M059J (cell line): ENCODE measurements around the gene THAP11. TPM values are rescaled to one million over a fixed set of nuclear protein-coding genes. Genes with fewer than 3 reads are reported as not detected.
"Not testable (repeated sequence)": the region's sequence is repeated elsewhere in the genome, so short reads cannot be mapped to it uniquely, and the experiment has no call there.

Source experiments
- DNase-seq: peaks from one replicate; pipeline ENCODE4 v3.0.0-alpha.2; 2012; ENCODE audit warnings: low read depth
- total RNA-seq: library from RNA; depleted of rRNA; stranded (reverse); fragments of >200 nt; shearing (Covaris generic); gene quantifications from 2 replicates; pipeline ENCODE4 v1.2.3, GENCODE V29; 2014

THAP11 gene
- total RNA-seq, 1 experiment from 2014 or later, result 45.2 TPM

- DNase-seq, result no peak
Observed at GRCh38 chr16:67834242-67834614, 7.9 kb upstream of the THAP11 start.

GRCh38 chr16:67837190-67837589 lies 4.9 kb upstream of the THAP11 start:
- DNase-seq, result not testable (repeated sequence)

GRCh38 chr16:67837811-67838210 lies 4.3 kb upstream of the THAP11 start:
- no peak for DNase-seq

DNA sequence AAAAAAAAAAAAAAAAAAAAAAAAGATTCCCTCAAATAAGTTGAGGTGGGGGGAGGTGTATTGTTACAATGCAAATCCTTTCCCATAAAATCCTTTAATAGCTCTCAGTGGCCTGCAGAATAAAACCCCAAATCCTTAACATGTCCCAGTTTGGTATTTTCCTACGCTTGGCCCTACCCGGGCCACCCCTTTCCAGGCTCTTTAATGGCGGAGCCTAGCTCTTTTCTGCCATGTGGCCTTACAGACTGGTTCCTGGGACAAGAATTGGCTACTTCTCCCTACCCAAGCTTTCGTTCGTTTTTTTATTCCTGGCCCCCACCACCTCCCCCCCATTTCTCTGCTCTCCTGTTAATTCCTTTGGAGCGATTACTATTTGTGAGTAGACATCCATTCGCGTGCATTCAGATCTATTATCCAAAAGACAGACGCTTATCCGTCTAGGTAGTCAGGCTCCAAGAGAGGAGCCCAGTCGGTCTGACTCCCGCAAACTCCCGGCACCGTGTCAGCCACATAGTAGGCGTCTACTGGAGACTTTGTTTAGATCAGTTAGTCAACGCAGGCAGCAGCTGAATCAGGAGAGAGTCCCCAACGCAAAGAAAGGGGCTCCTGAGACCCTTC lies 813 bp upstream of the THAP11 start:
- DNase-seq, result no peak

DNA sequence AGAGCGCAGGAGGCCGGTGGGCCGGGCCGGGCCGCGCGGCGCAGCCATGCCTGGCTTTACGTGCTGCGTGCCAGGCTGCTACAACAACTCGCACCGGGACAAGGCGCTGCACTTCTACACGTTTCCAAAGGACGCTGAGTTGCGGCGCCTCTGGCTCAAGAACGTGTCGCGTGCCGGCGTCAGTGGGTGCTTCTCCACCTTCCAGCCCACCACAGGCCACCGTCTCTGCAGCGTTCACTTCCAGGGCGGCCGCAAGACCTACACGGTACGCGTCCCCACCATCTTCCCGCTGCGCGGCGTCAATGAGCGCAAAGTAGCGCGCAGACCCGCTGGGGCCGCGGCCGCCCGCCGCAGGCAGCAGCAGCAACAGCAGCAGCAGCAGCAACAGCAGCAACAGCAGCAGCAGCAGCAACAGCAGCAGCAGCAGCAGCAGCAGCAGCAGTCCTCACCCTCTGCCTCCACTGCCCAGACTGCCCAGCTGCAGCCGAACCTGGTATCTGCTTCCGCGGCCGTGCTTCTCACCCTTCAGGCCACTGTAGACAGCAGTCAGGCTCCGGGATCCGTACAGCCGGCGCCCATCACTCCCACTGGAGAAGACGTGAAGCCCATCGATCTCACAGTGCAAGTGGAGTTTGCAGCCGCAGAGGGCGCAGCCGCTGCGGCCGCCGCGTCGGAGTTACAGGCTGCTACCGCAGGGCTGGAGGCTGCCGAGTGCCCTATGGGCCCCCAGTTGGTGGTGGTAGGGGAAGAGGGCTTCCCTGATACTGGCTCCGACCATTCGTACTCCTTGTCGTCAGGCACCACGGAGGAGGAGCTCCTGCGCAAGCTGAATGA lies 606 bp downstream of the THAP11 start:
- peak; percentile 60 for DNase-seq

- DNase-seq, result no peak
Observed at GRCh38 chr16:67843343-67843765, 1.2 kb downstream of the THAP11 start.

- DNase-seq, result peak; percentile 48
Observed at GRCh38 chr16:67844497-67844896, 2.4 kb downstream of the THAP11 start.

GRCh38 chr16:67845291-67846062 lies 3.4 kb downstream of the THAP11 start:
- DNase-seq, result no peak

DNA sequence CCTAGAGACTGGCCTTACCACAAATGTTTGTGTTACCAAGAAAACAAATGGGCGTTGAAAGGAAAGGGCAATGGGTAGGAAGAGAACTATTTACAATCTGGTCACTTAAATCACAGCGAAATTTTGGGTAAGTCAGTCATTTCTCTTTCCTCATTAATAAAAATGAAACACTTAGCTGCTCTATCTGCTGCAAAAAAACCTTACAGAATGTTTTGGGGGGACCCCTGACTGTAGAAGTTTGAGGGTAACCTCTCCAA lies 3.9 kb downstream of the THAP11 start:
- peak; percentile 51 for DNase-seq

- DNase-seq, result peak; percentile 93
Observed at GRCh38 chr16:67846320-67847063, 4.4 kb downstream of the THAP11 start, which contains the start of gene NUTF2. Gene NUTF2, plus strand, starts transcription at chr16:67846933. Its CDS starts 18,198 bp downstream, at chr16:67865131.

DNA sequence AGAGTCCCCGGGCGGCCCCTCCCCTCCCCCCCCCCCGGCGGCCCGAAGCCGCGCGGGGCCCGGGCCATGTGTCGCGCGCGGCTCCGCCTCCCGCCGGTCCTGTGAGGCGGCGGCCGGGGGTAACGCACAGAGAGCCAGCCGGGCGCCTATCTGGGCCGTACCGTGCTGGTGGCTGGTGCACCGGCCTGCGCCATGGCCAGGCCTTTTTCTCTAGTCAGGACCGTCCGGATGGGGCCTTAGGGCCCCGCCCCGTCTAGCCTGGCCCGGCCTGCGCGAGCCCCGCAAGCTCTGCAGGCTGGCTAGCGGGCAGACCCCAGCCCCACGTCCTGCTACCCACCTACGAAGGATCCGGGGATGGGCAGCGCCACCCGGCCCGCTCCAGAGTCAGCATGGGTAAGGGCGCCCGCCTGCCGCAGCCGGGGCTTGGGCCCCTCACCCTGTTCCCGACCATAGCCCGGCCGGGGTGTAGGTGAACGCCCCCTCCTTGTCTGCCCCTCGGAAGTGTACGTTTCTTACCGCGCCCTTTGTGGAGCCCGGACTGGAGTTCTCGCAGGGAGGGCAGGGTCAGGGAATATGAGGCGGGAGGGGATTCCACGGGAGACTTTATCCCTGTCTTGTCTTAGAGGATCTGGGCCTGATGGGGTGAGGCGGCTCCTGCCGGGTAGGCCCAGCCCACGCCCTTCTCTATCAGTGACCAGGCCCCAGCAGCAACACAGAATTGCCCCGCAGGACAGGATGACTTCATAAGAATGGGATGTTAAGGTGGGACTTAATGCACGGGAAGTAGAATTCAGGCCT lies 5.1 kb downstream of the THAP11 start, which contains the start of gene CENPT:
TSS of gene CENPT (minus strand) at position 630 of the 798 bp plus-strand sequence. CDS start 13,834 bp downstream, outside the sequence.
- DNase-seq, result peak; percentile 86

DNA sequence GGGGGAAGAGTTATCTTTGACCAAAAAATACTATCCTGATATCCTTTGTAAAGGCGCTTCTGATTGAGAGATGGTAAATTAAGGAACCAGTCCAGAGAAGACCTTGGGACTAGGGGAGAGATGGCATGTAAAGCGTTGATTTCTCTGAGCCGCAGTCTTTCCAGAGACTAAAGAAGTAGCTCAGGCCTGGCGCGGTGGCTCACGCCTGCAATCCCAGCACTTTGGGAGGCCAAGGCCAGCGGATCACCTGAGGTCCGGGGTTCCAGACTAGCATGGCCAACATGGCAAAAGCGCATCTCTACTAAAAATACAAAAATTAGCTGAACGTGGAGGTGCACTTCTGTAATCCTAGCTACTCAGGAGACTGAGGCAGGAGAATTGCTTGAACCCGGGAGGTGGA lies 6.0 kb downstream of the THAP11 start:
- no peak for DNase-seq

DNA sequence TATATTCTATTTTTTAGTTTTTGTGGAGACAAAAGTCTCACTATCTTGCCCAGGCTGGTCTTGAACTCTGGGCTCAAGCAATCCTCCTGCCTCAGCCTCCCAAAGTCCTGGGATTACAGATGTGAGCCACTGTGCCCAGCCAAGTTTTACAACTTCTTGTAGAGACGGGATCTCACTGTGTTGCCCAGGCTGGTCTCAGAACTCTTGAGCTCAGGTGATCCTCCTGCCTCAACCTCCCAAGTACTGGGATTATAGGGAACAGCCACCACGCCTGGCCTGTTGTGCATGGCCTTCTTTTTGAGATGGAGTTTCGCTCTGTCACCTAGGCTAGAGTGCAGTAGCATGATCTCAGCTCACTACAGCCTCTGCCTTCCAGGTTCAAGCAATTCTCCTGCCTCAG lies 11.6 kb downstream of the THAP11 start:
- DNase-seq, result no peak

- DNase-seq, result no peak
Observed at GRCh38 chr16:67855789-67856188, 13.7 kb downstream of the THAP11 start.

- DNase-seq, result no peak
Observed at GRCh38 chr16:67856927-67857546, 14.9 kb downstream of the THAP11 start.

- peak; percentile 99 for DNase-seq
Observed at GRCh38 chr16:67857547-67858233, 15.6 kb downstream of the THAP11 start.

GRCh38 chr16:67858500-67858899 lies 16.4 kb downstream of the THAP11 start:
- no peak for DNase-seq

DNA sequence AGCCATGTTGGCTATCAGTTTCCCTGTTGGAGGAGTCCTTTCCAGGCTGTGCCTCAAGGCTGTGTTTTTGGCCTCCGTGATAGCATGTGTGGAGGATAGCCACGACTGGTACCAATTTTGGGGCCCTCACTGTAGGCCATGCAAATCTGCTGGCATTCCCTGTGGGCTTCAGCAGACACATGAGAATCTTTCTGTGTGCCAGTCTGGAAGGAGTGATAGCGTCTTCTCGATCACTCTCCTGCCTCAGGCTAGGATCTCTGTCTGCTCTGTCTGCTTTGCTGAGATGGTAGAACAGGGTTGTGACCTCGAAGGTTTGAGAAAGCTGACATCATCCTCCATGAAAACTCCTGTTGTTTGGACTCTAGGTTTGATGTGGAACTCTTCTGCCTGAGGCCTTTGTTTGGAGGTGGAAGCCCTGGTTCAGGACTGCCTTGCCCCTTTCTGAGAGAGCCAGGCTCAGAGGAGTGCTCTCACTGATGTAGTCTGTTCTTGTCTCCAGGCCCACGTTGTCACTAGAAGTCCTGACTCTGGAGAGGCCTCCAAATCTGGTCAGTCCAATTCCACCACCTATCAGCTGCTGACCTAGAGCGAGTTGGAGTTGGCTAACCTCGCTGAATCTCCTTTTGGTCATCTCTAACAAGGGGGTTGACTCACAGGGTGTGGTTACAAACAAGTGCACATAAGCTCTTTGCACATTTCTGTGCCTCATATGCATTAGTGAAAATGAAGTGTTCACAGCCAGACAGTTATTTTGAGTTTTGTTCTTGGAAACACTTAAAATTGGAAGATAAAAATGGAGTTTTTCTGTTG lies 18.7 kb downstream of the THAP11 start:
- peak; percentile 66 for DNase-seq

- DNase-seq, result no peak
Observed at GRCh38 chr16:67861877-67862276, 19.8 kb downstream of the THAP11 start.
